Small intestine (tissue), 7 donors: ENCODE measurements around the gene URGCP. TPM values are rescaled to one million over a fixed set of nuclear protein-coding genes. Genes with fewer than 3 reads are reported as not detected.

Experiments
- DNase-seq, 2 donors: peaks; one replicate each; pipeline versions ENCODE4 v3.0.0 to v3.0.0-alpha.2; 2013
- FAIRE-seq: peaks from 2 replicates; lab custom pipeline; 2012; peaks lifted over from hg19 to GRCh38; lab: Jason Lieb, UNC
- H3K27ac ChIP-seq, 3 donors: one replicate each; pipeline ENCODE4 v1.5.1; 2013; ENCODE audit warnings: low read length in 2 of 3, mild to moderate bottlenecking in 2 of 3, control low read depth in 1 of 3, inconsistent platforms in 1 of 3, low read depth in 1 of 3, moderate library complexity in 1 of 3
- H3K27me3 ChIP-seq, 3 donors: one replicate each; pipeline ENCODE4 v1.6.1; 2013; ENCODE audit warnings: low read length in 3 of 3, inconsistent platforms in 1 of 3; ENCODE audit not compliant: control insufficient read depth in 3 of 3, insufficient read depth in 3 of 3
- H3K36me3 ChIP-seq, 3 donors: one replicate each; pipeline ENCODE4 v1.6.1; 2013; ENCODE audit warnings: low read length in 3 of 3, inconsistent platforms in 1 of 3, low read depth in 1 of 3, mild to moderate bottlenecking in 1 of 3, moderate library complexity in 1 of 3; ENCODE audit not compliant: control insufficient read depth in 3 of 3, insufficient read depth in 2 of 3
- H3K4me1 ChIP-seq, 3 donors: one replicate each; pipeline ENCODE4 v1.6.1; 2013; ENCODE audit warnings: low read length in 2 of 3, inconsistent platforms in 1 of 3, low read depth in 1 of 3, mild to moderate bottlenecking in 1 of 3, moderate library complexity in 1 of 3; ENCODE audit not compliant: control insufficient read depth in 3 of 3, insufficient read depth in 2 of 3
- H3K4me3 ChIP-seq, 3 donors: one replicate each; pipeline ENCODE4 v1.5.1; 2013; ENCODE audit warnings: low read length in 3 of 3, control low read depth in 1 of 3, inconsistent platforms in 1 of 3, low read depth in 1 of 3, mild to moderate bottlenecking in 1 of 3, moderate library complexity in 1 of 3
- H3K9me3 ChIP-seq, 2 donors: one replicate each; pipeline ENCODE4 v1.6.1; 2013; ENCODE audit warnings: low read depth in 1 of 2, low read length in 1 of 2; ENCODE audit not compliant: control insufficient read depth in 2 of 2, insufficient read depth in 1 of 2
- WGBS, 3 donors: extraction: QIAGEN DNeasy Blood & Tissue Kit; methylation state at CpG; one replicate each; pipeline ENCODE4 v1.1.7; 2013; 5-methylcytosine and 5-hydroxymethylcytosine counted together
- polyA plus RNA-seq, 4 donors: library from polyadenylated mRNA; stranded (reverse) in 3 of 4; unstranded in 1 of 4; fragments of 200-250 nt in 3 of 4; fragments of 120-200 nt in 1 of 4; gene quantifications; one replicate each; pipeline versions ENCODE4 v1.2.1 to v1.2.3, GENCODE V29; 2013
- donor health status: healthy with polysubstance abuse.
- donor health status: control.
- donor health status: control.
- donor health status: Bipolar disorder and iron deficiency.
- donor health status: healthy.

The URGCP gene
- polyA plus RNA-seq, 4 donors: 22.5 to 56.4 (median 45.8) TPM

- Histone ChIP-seq H3K4me1 (no peaks in the 10 kb centered on the region), H3K27ac (no peak overlapping the region), H3K4me3 (no peak overlapping the region), H3K36me3 (no peaks in the 10 kb centered on the region), H3K9me3 (no peaks in the 10 kb centered on the region), H3K27me3 (no peaks in the 10 kb centered on the region)
- no peak for FAIRE-seq
- 68 to 82% (median 81%) methylated on average over 2 of the region's 2 CpGs for WGBS, 3 donors
- DNase-seq: no peak
Observed at GRCh38 chr7:43851805-43852204, 54.6 kb downstream of the URGCP start.

GRCh38 chr7:43850348-43851116, 55.9 kb downstream of the URGCP start:
- Histone ChIP-seq H3K36me3 (no peaks in the 10 kb centered on the region), H3K4me3 (no peak overlapping the region), H3K9me3 (no peaks in the 10 kb centered on the region), H3K27ac (no peak overlapping the region), H3K4me1 (no peaks in the 10 kb centered on the region), H3K27me3 (no peaks in the 10 kb centered on the region)
- no peak for FAIRE-seq
- WGBS, 3 donors: 82 to 94% (median 89%) methylated on average over 5 of the region's 5 CpGs
- no peak for DNase-seq

GRCh38 chr7:43849047-43849446, 57.3 kb downstream of the URGCP start:
- Histone ChIP-seq H3K27ac (no peak overlapping the region), H3K4me3 (no peak overlapping the region), H3K27me3 (no peaks in the 10 kb centered on the region), H3K9me3 (no peaks in the 10 kb centered on the region), H3K36me3 (no peaks in the 10 kb centered on the region), H3K4me1 (no peaks in the 10 kb centered on the region)
- no peak for FAIRE-seq
- DNase-seq: no peak
- 64 to 68% (median 66%) methylated on average over 2 of the region's 2 CpGs for WGBS, 3 donors

GRCh38 chr7:43847496-43847895, 58.9 kb downstream of the URGCP start:
- Histone ChIP-seq H3K27me3 (no peaks in the 10 kb centered on the region), H3K4me3 (no peak overlapping the region), H3K36me3 (no peaks in the 10 kb centered on the region), H3K4me1 (no peaks in the 10 kb centered on the region), H3K27ac (no peak overlapping the region), H3K9me3 (no peaks in the 10 kb centered on the region)
- no peak for FAIRE-seq
- DNase-seq: no peak
- 44 to 76% (median 71%) methylated on average over 4 of the region's 4 CpGs for WGBS, 3 donors

GRCh38 chr7:43844662-43845061, 61.7 kb downstream of the URGCP start:
- WGBS, 3 donors: 84 to 87% (median 85%) methylated on average over 2 of the region's 2 CpGs
- H3K4me1 ChIP-seq: no peaks in the 10 kb centered on the region
- no peaks in the 10 kb centered on the region for H3K9me3 ChIP-seq
- no peaks in the 10 kb centered on the region for H3K36me3 ChIP-seq
- H3K4me3 ChIP-seq: no peak overlapping the region
- no peaks in the 10 kb centered on the region for H3K27me3 ChIP-seq
- H3K27ac ChIP-seq: no peak overlapping the region
- FAIRE-seq (no peak), DNase-seq (no peak)

- DNase-seq: no peak
- no peak overlapping the region for H3K4me3 ChIP-seq
- no peaks in the 10 kb centered on the region for H3K27me3 ChIP-seq
- no peaks in the 10 kb centered on the region for H3K9me3 ChIP-seq
- no peak for FAIRE-seq
- H3K4me1 ChIP-seq: no peaks in the 10 kb centered on the region
- WGBS, 3 donors: 89 to 94% (median 94%) methylated on average over 2 of the region's 2 CpGs
- H3K36me3 ChIP-seq: no peaks in the 10 kb centered on the region
- H3K27ac ChIP-seq: no peak overlapping the region
Observed at GRCh38 chr7:43844257-43844656, 62.1 kb downstream of the URGCP start.

GRCh38 chr7:43843296-43843695, 63.1 kb downstream of the URGCP start:
- peaks cover 0 to 2% (median 0%) of the 10 kb centered on the region in 3 donors for H3K4me1 ChIP-seq
- no peak overlapping the region for H3K4me3 ChIP-seq
- FAIRE-seq (no peak), DNase-seq (no peak)
- H3K36me3 ChIP-seq: no peaks in the 10 kb centered on the region
- WGBS, 3 donors: 86 to 94% (median 87%) methylated on average over 4 of the region's 4 CpGs
- H3K9me3 ChIP-seq: no peaks in the 10 kb centered on the region
- no peak overlapping the region for H3K27ac ChIP-seq
- H3K27me3 ChIP-seq: no peaks in the 10 kb centered on the region

GRCh38 chr7:43838201-43838658, 68.2 kb downstream of the URGCP start:
- peaks cover 0 to 2% (median 2%) of the 10 kb centered on the region in 3 donors for H3K4me1 ChIP-seq
- no peaks in the 10 kb centered on the region for H3K27me3 ChIP-seq
- H3K9me3 ChIP-seq: peaks cover 0 to 3% of the 10 kb centered on the region in 2 donors
- DNase-seq: peak in 1 of 2 donors; percentile 3
- H3K27ac ChIP-seq: no peak overlapping the region
- no peaks in the 10 kb centered on the region for H3K36me3 ChIP-seq
- 63 to 80% (median 63%) methylated on average over 9 of the region's 9 CpGs for WGBS, 3 donors
- no peak overlapping the region for H3K4me3 ChIP-seq
- FAIRE-seq: no peak
